ENCODE results near the gene MRPL38. TPM values are rescaled to one million over a fixed set of nuclear protein-coding genes. Genes with fewer than 3 reads are reported as not detected.

Gene MRPL38
- 22.2 and 30.8 TPM in 2 replicates for total RNA-seq

DNA sequence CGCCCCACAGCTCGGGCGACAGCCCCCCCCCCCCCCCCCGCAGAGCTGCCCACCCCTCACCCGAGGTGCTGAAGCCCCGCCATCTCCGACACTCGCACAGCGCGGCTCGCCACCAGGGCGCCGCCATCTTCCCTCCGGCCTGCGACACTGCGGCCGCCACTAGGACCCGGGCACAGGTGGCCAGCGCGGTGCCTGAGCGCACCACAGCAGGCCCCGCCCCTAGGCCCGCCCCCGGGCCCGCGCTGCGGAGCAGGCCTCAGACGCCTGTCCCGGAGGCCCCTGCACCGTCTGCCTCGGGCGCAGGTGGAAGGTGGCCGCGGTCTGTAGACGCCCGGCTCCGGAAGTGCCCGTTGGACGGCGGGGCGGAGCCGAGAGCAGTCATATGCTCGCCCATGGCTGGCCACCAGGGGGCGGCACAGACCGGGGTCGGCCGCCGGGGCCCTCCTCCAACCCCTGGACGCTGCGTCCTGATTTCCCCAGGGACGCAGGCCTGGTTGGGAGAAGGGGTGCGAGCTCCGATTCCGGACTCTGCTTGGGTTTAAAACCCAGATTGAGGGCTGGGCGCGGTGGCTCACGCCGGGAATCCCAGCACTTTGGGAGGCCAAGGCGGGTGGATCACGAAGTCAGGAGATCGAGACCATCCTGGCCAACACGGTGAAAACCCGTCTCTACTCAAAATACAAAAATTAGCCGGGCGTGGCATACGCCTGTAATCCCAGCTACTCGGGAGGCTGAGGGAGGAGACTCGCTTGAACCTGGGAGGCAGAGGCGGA, at the start of gene MRPL38:
Gene MRPL38, minus strand, starts transcription at position 136 of the 773 bp plus-strand sequence. Its CDS starts 9 bp downstream, at position 127.

DNA sequence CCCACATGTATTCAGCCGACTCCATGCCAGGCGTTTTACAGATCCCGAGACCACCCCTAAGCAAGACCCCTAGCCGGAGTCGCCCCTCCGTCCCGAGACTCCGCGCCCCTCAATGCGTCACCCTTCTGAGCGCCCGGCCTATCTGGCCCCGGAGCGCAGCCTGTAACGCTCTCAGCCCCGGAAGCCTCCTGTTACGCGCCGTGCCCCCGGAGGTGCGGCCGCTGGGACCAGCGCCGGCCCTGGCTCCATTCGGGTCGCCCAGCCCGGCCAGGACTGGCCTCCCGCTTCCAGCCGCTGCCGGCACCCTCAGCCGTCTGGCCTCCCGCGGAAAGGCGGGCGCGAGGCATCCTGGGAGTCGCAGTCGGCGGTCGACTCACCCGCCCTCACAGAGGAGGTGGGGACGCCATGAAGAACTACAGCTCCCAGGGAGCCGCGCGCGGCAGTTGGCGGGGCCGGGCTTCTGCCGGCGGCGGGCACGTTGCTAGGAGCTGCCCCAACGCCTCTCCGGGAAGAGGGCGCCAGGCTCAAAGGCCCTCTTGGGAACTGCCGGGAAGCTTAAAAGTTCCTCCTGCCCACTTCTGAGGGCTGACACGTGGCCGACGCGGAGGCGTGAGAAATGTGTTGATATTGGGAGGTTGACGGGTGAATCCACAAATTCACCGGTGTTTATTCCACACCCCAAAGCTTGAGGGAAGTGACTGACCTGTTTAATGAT, 36.2 kb upstream of the MRPL38 start, which contains the start of gene FBF1:
Gene FBF1, minus strand, starts transcription at position 316 of the 715 bp plus-strand sequence. CDS start 2,893 bp downstream, outside the sequence.

DNA sequence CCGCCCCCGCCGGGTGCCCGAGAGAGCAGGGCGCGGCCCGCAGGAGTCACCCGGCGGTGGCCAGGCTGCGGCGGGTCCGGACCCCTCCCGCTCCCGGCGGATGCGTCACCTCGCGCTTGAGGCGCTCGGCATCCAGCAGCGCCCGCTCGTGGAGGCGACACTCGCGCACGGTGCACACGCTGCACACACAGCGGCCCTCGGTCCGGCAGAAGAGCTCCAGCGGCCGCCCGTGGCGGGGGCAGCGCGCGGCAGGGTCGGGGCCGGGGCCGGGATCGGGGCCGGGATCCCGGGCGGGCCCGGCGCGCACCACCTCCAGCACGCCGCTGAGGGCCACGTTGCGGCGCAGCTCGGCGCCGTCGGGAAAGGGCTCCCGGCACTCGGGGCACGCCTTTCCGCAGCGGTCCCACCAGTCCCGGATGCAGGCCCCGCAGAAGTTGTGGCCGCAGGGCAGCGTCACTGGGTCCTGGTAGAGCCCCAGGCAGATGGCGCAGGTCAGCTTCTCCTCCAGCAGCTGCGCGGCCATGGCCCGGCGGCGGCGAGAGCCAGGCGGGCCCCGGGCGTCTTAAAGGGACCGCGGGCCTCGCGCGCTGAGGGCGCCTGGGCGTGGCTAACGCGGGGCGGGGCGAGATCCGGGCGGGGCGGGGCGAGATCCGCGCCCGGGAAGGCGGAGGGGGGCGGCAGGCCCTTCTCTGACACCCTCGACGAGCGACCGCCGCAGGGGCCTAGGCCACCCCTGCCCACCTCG, 8.1 kb downstream of the MRPL38 start, which contains the start of gene TRIM65:
Gene TRIM65, minus strand, starts transcription at position 537 of the 745 bp plus-strand sequence. Its CDS starts 14 bp downstream, at position 523.

DNA sequence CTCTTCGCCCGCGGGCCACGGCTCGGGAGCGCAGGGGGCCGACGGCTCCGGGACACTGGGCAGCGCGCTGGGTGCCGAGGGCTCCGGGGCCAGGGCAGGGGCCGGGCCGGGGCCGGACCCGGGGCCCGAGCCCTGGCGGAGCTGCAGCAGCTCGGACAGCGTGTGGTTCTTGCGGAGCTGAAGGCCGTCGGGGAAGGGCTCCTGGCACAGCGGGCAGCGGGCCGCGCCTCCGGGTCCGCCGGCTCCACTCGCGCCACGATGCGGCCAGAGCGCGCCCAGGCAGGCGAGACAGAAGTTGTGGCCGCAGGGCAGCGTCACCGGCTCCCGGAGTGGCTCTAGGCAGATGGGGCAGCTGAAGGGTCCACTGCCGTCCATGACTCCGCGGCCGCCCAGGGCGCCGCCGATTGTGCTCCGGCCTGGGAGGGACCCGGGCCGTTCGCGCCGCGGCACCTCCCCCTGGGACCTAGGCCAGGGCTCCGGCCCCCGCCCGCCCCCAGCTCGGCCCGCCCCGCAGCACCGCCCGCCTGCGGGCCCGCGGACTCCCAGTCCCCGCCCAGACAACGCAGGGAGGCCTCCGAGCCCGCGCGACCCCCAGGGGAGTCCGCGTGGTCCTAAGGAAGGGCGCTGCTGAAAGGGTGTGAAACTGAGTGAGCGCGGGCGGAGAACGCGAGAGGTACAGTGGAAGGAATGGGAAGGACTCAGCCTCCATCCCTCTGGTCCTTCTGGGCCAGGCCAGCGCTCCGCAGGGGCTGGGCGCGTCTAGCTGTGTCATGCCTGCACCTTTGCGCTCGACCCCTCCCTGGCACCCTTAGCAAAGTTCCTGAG, 26.3 kb downstream of the MRPL38 start, which contains the start of gene TRIM47:
Gene TRIM47, minus strand, starts transcription at position 408 of the 825 bp plus-strand sequence. Its CDS starts 33 bp downstream, at position 375.

DNA sequence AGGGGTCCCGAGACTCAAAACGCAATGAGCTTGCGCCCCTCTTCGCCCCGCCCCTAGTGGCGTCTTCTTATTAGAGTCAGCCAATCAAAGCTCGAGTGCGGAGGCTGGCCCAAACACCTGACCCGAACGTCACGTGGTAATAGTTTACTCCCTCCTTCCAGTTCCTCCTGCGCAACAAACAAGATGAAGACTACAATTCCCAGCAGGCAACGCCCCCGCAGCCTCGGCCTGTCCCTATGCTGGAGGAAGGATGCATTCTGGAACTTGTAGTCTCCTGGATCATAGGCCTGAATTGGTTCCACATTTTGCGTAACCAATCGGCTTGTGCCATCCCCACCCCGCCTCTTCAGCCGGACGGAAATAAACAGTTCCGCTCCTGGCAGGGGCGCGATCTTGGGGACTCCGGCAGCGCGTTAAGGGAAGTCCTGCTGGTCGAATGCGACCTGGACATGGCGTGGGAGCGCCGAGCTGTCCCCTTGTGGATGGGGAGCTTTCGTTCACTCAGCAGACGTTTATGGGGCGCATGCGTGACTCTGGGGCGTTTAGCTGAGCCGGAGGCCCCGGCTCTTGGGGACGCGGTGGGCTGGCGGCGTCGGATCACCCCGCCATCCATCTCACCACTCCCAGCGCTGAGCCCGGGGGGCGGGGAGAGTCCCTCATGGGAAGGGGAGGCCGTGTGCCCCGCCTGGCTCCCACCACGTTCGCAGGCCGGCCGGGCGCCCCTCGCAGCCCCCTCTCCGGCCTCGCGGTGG, 49.2 kb downstream of the MRPL38 start, which contains the start of gene WBP2:
Gene WBP2, minus strand, starts transcription at position 26 of the 752 bp plus-strand sequence. CDS start 38 bp downstream, outside the sequence.

Other genes with a start within 250 kb of the MRPL38 start
- gene RECQL5, start 237.7 kb downstream of the MRPL38 start, total RNA-seq, result 10.3 and 13.6 TPM in 2 replicates
- gene SAP30BP, start 237.5 kb downstream of the MRPL38 start, total RNA-seq, result 32.4 and 36.3 TPM in 2 replicates
- gene ITGB4, start 183.4 kb downstream of the MRPL38 start, total RNA-seq, result 0.25 and 0.59 TPM in 2 replicates
- gene GALK1, start 139.7 kb downstream of the MRPL38 start, total RNA-seq, result 20.0 and 26.4 TPM in 2 replicates
- 22.0 and 26.1 TPM in 2 replicates for gene UNK, start 120.1 kb downstream of the MRPL38 start, total RNA-seq
- gene UNC13D, start 60.5 kb downstream of the MRPL38 start, total RNA-seq, result 0.12 and 0.20 TPM in 2 replicates
- gene WBP2, start 49.5 kb downstream of the MRPL38 start, total RNA-seq, result 35.1 and 43.8 TPM in 2 replicates
- 31.0 and 35.9 TPM in 2 replicates for gene TRIM47, start 26.3 kb downstream of the MRPL38 start, total RNA-seq
- gene TRIM65, start 7.9 kb downstream of the MRPL38 start, total RNA-seq, result 23.9 and 24.8 TPM in 2 replicates
- gene FBF1, start 36.2 kb upstream of the MRPL38 start, total RNA-seq, result 2.7 and 9.9 TPM in 2 replicates
- gene ACOX1, start 74.3 kb upstream of the MRPL38 start, total RNA-seq, result 37.6 and 47.4 TPM in 2 replicates
- 9.2 and 13.2 TPM in 2 replicates for gene TEN1, start 74.4 kb upstream of the MRPL38 start, total RNA-seq
- 1.6 and 2.4 TPM in 2 replicates for gene CDK3, start 96.0 kb upstream of the MRPL38 start, total RNA-seq
- gene EVPL, start 122.4 kb upstream of the MRPL38 start, total RNA-seq, result not detected in 2 replicates
- gene SRP68, start 167.6 kb upstream of the MRPL38 start, total RNA-seq, result 40.8 and 48.2 TPM in 2 replicates
- not detected in 2 replicates for gene GALR2, start 169.9 kb upstream of the MRPL38 start, total RNA-seq
- not detected in 2 replicates for gene ZACN, start 174.3 kb upstream of the MRPL38 start, total RNA-seq
- 44.9 and 59.0 TPM in 2 replicates for gene EXOC7, start 198.9 kb upstream of the MRPL38 start, total RNA-seq
- not detected in 2 replicates for gene FOXJ1, start 236.4 kb upstream of the MRPL38 start, total RNA-seq

Data from cardiac ventricle fibroblast (primary cell).